Breast epithelium (tissue), 3 donors: ENCODE results near the gene IRS1.

Source experiments
- POLR2A ChIP-seq: fragments of 450-650 bp; IDR thresholded peaks from one replicate; pipeline ENCODE4 v1.6.1; 2016; ENCODE audit warnings: antibody characterized with exemption, mild to moderate bottlenecking, moderate library complexity
- POLR2AphosphoS5 ChIP-seq, 3 donors: sonication (generic); formaldehyde crosslinking; IDR thresholded peaks; one replicate each; pipeline ENCODE4 v1.6.1; 2017; ENCODE audit warnings: antibody characterized with exemption in 3 of 3
- TF ChIP-seq, protein P1 (sequence below), 3 donors: fragments of 450-650 bp; IDR thresholded peaks; one replicate each; pipeline ENCODE4 v1.5.1; 2016 to 2017; ENCODE audit warnings: antibody characterized with exemption in 3 of 3, mild to moderate bottlenecking in 3 of 3, moderate library complexity in 3 of 3

DNA sequence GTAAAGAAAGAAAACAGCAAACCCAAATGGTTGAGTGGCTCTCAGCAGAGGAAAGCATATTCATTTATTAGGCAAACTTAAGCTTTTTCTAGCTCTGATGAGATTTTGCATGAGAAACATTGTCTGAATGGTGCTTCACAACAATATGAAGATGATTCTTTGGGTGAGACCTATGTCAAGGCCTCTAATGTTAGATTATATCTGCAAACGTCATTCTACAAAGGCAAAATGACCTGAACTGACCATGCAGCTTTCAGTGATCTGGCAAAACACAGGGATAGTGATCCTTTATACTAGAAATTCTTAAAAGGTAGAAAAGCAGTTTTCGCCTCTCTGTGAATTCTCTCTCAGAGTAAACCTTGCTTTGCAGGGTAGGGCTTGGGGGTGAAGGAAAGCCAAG, 47.9 kb upstream of the IRS1 start:
- TF ChIP-seq POLR2A (no peak), POLR2AphosphoS5 (IDR thresholded peaks at IDR 0.05) (no peak)
- TF ChIP-seq, protein P1, sequence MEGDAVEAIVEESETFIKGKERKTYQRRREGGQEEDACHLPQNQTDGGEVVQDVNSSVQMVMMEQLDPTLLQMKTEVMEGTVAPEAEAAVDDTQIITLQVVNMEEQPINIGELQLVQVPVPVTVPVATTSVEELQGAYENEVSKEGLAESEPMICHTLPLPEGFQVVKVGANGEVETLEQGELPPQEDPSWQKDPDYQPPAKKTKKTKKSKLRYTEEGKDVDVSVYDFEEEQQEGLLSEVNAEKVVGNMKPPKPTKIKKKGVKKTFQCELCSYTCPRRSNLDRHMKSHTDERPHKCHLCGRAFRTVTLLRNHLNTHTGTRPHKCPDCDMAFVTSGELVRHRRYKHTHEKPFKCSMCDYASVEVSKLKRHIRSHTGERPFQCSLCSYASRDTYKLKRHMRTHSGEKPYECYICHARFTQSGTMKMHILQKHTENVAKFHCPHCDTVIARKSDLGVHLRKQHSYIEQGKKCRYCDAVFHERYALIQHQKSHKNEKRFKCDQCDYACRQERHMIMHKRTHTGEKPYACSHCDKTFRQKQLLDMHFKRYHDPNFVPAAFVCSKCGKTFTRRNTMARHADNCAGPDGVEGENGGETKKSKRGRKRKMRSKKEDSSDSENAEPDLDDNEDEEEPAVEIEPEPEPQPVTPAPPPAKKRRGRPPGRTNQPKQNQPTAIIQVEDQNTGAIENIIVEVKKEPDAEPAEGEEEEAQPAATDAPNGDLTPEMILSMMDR (IDR thresholded peaks at IDR 0.05), result no peak
